BE2C (cell line): ENCODE measurements around the gene SYS1.

ENCODE experiments used
- DNase-seq: peaks from one replicate; pipeline ENCODE4 v3.0.0-alpha.2; 2020
- H3K27me3 ChIP-seq: fragments of 250-450 bp; sonication (Bioruptor Pico); 2 replicates; pipeline ENCODE4 v1.5.1; 2020; ENCODE audit warnings: mild to moderate bottlenecking
- H3K36me3 ChIP-seq: fragments of 250-450 bp; sonication (Bioruptor Pico); 2 replicates; pipeline ENCODE4 v1.5.1; 2020; ENCODE audit warnings: mild to moderate bottlenecking
- H3K4me1 ChIP-seq: fragments of 250-450 bp; sonication (Bioruptor Pico); 2 replicates; pipeline ENCODE4 v1.5.1; 2020
- H3K4me3 ChIP-seq: 2 replicates; pipeline ENCODE4 v1.5.1; 2011; ENCODE audit warnings: low read depth, low read length
- H3K9me3 ChIP-seq: fragments of 250-450 bp; sonication (Bioruptor Pico); 2 replicates; pipeline ENCODE4 v1.5.1; 2020
- CTCF ChIP-seq: IDR thresholded peaks from 2 replicates; pipeline ENCODE4 v1.5.1; 2012; ENCODE audit warnings: mild to moderate bottlenecking, low read depth, low read length

Gene SYS1

GRCh38 chr20:45338121-45339030 is 24.6 kb upstream of the SYS1 start:
- Histone ChIP-seq H3K36me3 (no peaks in the 10 kb centered on the region), H3K4me3 (no peak overlapping the region), H3K9me3 (no peaks in the 10 kb centered on the region), H3K4me1 (peaks cover 23% of the 10 kb centered on the region), H3K27me3 (no peaks in the 10 kb centered on the region)
- DNase-seq: no peak
- no peak for TF ChIP-seq CTCF

- Histone ChIP-seq H3K4me1 (peaks cover 30% of the 10 kb centered on the region), H3K36me3 (no peaks in the 10 kb centered on the region), H3K4me3 (no peak overlapping the region), H3K27me3 (no peaks in the 10 kb centered on the region), H3K9me3 (no peaks in the 10 kb centered on the region)
- DNase-seq: no peak
- no peak for TF ChIP-seq CTCF
Observed at GRCh38 chr20:45339084-45339483, 23.9 kb upstream of the SYS1 start.

- Histone ChIP-seq H3K9me3 (no peaks in the 10 kb centered on the region), H3K4me1 (peaks cover 30% of the 10 kb centered on the region), H3K4me3 (no peak overlapping the region), H3K36me3 (no peaks in the 10 kb centered on the region), H3K27me3 (no peaks in the 10 kb centered on the region)
- no peak for DNase-seq
- no peak for TF ChIP-seq CTCF
Observed at GRCh38 chr20:45339799-45340198, 23.2 kb upstream of the SYS1 start.

- no peaks in the 10 kb centered on the region for H3K27me3 ChIP-seq
- no peak overlapping the region for H3K4me3 ChIP-seq
- no peaks in the 10 kb centered on the region for H3K9me3 ChIP-seq
- no peak for DNase-seq
- peaks cover 30% of the 10 kb centered on the region for H3K4me1 ChIP-seq
- H3K36me3 ChIP-seq: no peaks in the 10 kb centered on the region
- no peak for TF ChIP-seq CTCF
Observed at GRCh38 chr20:45340236-45340847, 22.6 kb upstream of the SYS1 start.

- Histone ChIP-seq H3K4me3 (no peak overlapping the region), H3K9me3 (no peaks in the 10 kb centered on the region), H3K4me1 (peaks cover 30% of the 10 kb centered on the region), H3K36me3 (no peaks in the 10 kb centered on the region), H3K27me3 (no peaks in the 10 kb centered on the region)
- no peak for TF ChIP-seq CTCF
- DNase-seq: no peak
Observed at GRCh38 chr20:45340951-45341350, 22.0 kb upstream of the SYS1 start.

GRCh38 chr20:45341579-45341938 is 21.4 kb upstream of the SYS1 start:
- no peak for TF ChIP-seq CTCF
- Histone ChIP-seq H3K4me3 (peak overlapping the region; percentile 44), H3K27me3 (no peaks in the 10 kb centered on the region), H3K4me1 (peaks cover 30% of the 10 kb centered on the region), H3K36me3 (no peaks in the 10 kb centered on the region), H3K9me3 (no peaks in the 10 kb centered on the region)
- DNase-seq: no peak
